ENCODE results near the gene CXCL3.

The CXCL3 gene

GRCh38 chr4:74006009-74006476 lies 32.4 kb downstream of the CXCL3 start:
- no peak overlapping the region for H3K4me3 ChIP-seq (ENCODE audit: low read depth, low read length)
- ChIA-PET POLR2A (no interaction called here), CTCF (no interaction called here)
- TF ChIP-seq CTCF (IDR thresholded peaks at IDR 0.05; ENCODE audit: insufficient read depth, low read length, missing control alignments), result no peak
- DNase-seq (ENCODE audit: low read depth, low spot score), result no peak

- H3K4me3 ChIP-seq (ENCODE audit: low read depth, low read length), result no peak overlapping the region
- ChIA-PET CTCF (no interaction called here), POLR2A (no interaction called here)
- TF ChIP-seq CTCF (IDR thresholded peaks at IDR 0.05; ENCODE audit: insufficient read depth, low read length, missing control alignments), result no peak
- DNase-seq (ENCODE audit: low read depth, low spot score), result no peak
Measured at GRCh38 chr4:74005528-74005927, 33.0 kb downstream of the CXCL3 start.

GRCh38 chr4:74004668-74005067 lies 33.8 kb downstream of the CXCL3 start:
- POLR2A ChIA-PET, result no interaction called here
- DNase-seq (ENCODE audit: low read depth, low spot score), result no peak
- no peak overlapping the region for H3K4me3 ChIP-seq (ENCODE audit: low read depth, low read length)
- CTCF ChIA-PET, result no interaction called here
- TF ChIP-seq CTCF (IDR thresholded peaks at IDR 0.05; ENCODE audit: insufficient read depth, low read length, missing control alignments), result no peak

GRCh38 chr4:74000301-74000700 lies 38.2 kb downstream of the CXCL3 start:
- POLR2A ChIA-PET, result no interaction called here
- TF ChIP-seq CTCF (IDR thresholded peaks at IDR 0.05; ENCODE audit: insufficient read depth, low read length, missing control alignments), result no peak
- H3K4me3 ChIP-seq (ENCODE audit: low read depth, low read length), result no peak overlapping the region
- no peak for DNase-seq (ENCODE audit: low read depth, low spot score)
- CTCF ChIA-PET, result no interaction called here

GRCh38 chr4:73998040-73999011 lies 40.2 kb downstream of the CXCL3 start, which contains the start of gene CXCL5:
CXCL5 (minus strand) TSS chr4:73998677; CDS start chr4:73998581, 96 bp downstream.
- peak within 1 kb of the TSS; percentile 51 for H3K4me3 ChIP-seq (ENCODE audit: low read depth, low read length)
- DNase-seq (ENCODE audit: low read depth, low spot score), result no peak
- TF ChIP-seq CTCF (IDR thresholded peaks at IDR 0.05; ENCODE audit: insufficient read depth, low read length, missing control alignments), result peak; percentile 26
- ChIA-PET CTCF (interaction anchor here (0.9 to 2.6 kb wide), 6 partner anchors 13 to 336 kb away, joined by 3 to 15 read pairs (median 3); partner anchors contain the start of genes CXCL3 and PF4), POLR2A (no interaction called here)

- CTCF ChIA-PET, result no interaction called here
- POLR2A ChIA-PET, result no interaction called here
Measured at GRCh38 chr4:73992050-73992449, 46.4 kb downstream of the CXCL3 start.

More at GRCh38 chr4:73992050-73992449, 46.4 kb downstream of the CXCL3 start:
- DNase-seq (ENCODE audit: low read depth, low spot score), result no peak
- no peak overlapping the region for H3K4me3 ChIP-seq (ENCODE audit: low read depth, low read length)
- TF ChIP-seq CTCF (IDR thresholded peaks at IDR 0.05; ENCODE audit: insufficient read depth, low read length, missing control alignments), result no peak

Measured in AG04449 (cell line).